Measurements from ENCODE around the gene DNAH17.

- TF ChIP-seq ZNF24 (tag by site-specific recombination; IDR thresholded peaks at IDR 0.05) (no peak), SETDB1 (IDR thresholded peaks at IDR 0.05; ENCODE audit: insufficient read length, low read length) (no peak), ZNF571 (tag by site-specific recombination; IDR thresholded peaks at IDR 0.05) (no peak), CTCF (tag by site-specific recombination; IDR thresholded peaks at IDR 0.05) (no peak), ZNF513 (tag by site-specific recombination; IDR thresholded peaks at IDR 0.05) (no peak), ZNF274 (IDR thresholded peaks at IDR 0.05; ENCODE audit: low read length) (no peak), ZNF274 (tag by site-specific recombination; IDR thresholded peaks at IDR 0.05; ENCODE audit: borderline replicate concordance) (no peak)
Measured at GRCh38 chr17:78488867-78489634, 88.1 kb downstream of the DNAH17 start.

All from HEK293 (cell line).